DOHH2 (cell line): ENCODE results near the gene LRRC10.

Experiments used
- H3F3A ChIP-seq: fragments of 200-600 bp; sonication (generic), shearing (Covaris generic); 2 replicates; pipeline ENCODE4 v1.6.0; 2016; ENCODE audit warnings: antibody characterized with exemption, mild to moderate bottlenecking; ENCODE audit not compliant: control insufficient read depth, insufficient read depth
- H3K27ac ChIP-seq: fragments of 200-600 bp; sonication (generic); 2 replicates; pipeline ENCODE4 v1.5.1; 2014; ENCODE audit warnings: low read depth, mild to moderate bottlenecking, low read length, moderate library complexity
- H3K27me3 ChIP-seq: fragments of 200-600 bp; sonication (generic); 2 replicates; pipeline ENCODE4 v1.6.1; 2014; ENCODE audit warnings: mild to moderate bottlenecking, low read length, mixed read lengths; ENCODE audit not compliant: control insufficient read depth
- H3K36me3 ChIP-seq: fragments of 200-600 bp; sonication (generic); 2 replicates; pipeline ENCODE4 v1.6.1; 2014; ENCODE audit warnings: mild to moderate bottlenecking, low read length, moderate library complexity, mixed read lengths; ENCODE audit not compliant: control insufficient read depth
- H3K4me1 ChIP-seq: fragments of 200-600 bp; sonication (generic); 2 replicates; pipeline ENCODE4 v1.6.1; 2014; ENCODE audit warnings: mild to moderate bottlenecking, low read length, mixed read lengths; ENCODE audit not compliant: control insufficient read depth
- H3K4me2 ChIP-seq: fragments of 200-600 bp; sonication (generic); 2 replicates; pipeline ENCODE4 v1.6.0; 2014; ENCODE audit warnings: mild to moderate bottlenecking, low read length, moderate library complexity
- H3K4me3 ChIP-seq: fragments of 200-600 bp; sonication (generic); 2 replicates; pipeline ENCODE4 v1.5.1; 2014; ENCODE audit warnings: mild to moderate bottlenecking, low read length, mixed read lengths
- H3K79me2 ChIP-seq: fragments of 200-600 bp; sonication (generic); 2 replicates; pipeline ENCODE4 v1.6.1; 2014; ENCODE audit warnings: mild to moderate bottlenecking, low read length, mixed read lengths; ENCODE audit not compliant: control insufficient read depth
- H3K9me2 ChIP-seq: fragments of 200-600 bp; sonication (generic); replicated peaks from 2 replicates; pipeline ENCODE4 v1.6.1; 2014; ENCODE audit warnings: mild to moderate bottlenecking, low read length, mixed read lengths; ENCODE audit not compliant: control insufficient read depth
- H3K9me3 ChIP-seq: fragments of 200-600 bp; sonication (generic); 2 replicates; pipeline ENCODE4 v1.6.1; 2014; ENCODE audit warnings: antibody characterized with exemption, low read length, mixed read lengths; ENCODE audit not compliant: control insufficient read depth, insufficient read depth
- H4K20me1 ChIP-seq: fragments of 200-600 bp; sonication (generic); 2 replicates; pipeline ENCODE4 v1.6.0; 2014; ENCODE audit warnings: low read depth, mild to moderate bottlenecking, antibody characterized with exemption, low read length, moderate library complexity; ENCODE audit not compliant: control insufficient read depth, insufficient read depth
- EZH2phosphoT487 ChIP-seq: fragments of 200-600 bp; sonication (generic); IDR thresholded peaks from 2 replicates; pipeline ENCODE4 v1.6.1; 2017; ENCODE audit warnings: borderline replicate concordance, mild to moderate bottlenecking, antibody characterized with exemption, low read length, moderate library complexity, mixed read lengths
- TF ChIP-seq, protein P1 (sequence below): fragments of 200-600 bp; sonication (generic); IDR thresholded peaks from one replicate; pipeline ENCODE4 v1.5.1; 2014; ENCODE audit warnings: antibody characterized with exemption, mild to moderate bottlenecking, low read depth, low read length; ENCODE audit not compliant: poor library complexity, severe bottlenecking

The LRRC10 gene

DNA sequence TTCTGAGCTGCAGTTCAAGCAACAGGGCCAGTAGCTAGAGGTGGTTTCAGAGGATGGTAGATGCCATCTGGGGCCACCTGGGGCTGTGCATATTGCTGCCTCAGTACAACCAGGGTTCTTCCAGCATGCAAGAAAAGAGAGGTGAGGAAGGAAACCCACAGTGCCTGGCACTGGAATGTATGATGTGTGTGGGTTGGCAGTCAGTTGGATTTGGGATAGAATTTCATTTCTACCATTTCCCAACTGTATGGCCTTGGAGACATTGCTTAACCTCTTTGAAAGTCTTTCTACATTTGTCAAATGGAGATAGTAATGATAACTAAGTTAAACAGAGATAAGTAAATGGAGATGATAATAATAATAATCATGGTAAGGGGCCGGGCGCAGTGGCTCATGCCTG is 10.2 kb upstream of the LRRC10 start:
- Histone ChIP-seq H3F3A (no peaks in the 10 kb centered on the region), H3K27ac (no peak overlapping the region), H4K20me1 (no peaks in the 10 kb centered on the region), H3K27me3 (no peaks in the 10 kb centered on the region; the same call in 1 of the 2 replicates), H3K4me1 (no peaks in the 10 kb centered on the region), H3K4me3 (no peak overlapping the region), H3K4me2 (no peak overlapping the region), H3K9me2 (no peaks in the 10 kb centered on the region), H3K36me3 (no peaks in the 10 kb centered on the region), H3K9me3 (no peaks in the 10 kb centered on the region), H3K79me2 (no peaks in the 10 kb centered on the region)
- no peak for TF ChIP-seq EZH2phosphoT487
- TF ChIP-seq, protein P1, sequence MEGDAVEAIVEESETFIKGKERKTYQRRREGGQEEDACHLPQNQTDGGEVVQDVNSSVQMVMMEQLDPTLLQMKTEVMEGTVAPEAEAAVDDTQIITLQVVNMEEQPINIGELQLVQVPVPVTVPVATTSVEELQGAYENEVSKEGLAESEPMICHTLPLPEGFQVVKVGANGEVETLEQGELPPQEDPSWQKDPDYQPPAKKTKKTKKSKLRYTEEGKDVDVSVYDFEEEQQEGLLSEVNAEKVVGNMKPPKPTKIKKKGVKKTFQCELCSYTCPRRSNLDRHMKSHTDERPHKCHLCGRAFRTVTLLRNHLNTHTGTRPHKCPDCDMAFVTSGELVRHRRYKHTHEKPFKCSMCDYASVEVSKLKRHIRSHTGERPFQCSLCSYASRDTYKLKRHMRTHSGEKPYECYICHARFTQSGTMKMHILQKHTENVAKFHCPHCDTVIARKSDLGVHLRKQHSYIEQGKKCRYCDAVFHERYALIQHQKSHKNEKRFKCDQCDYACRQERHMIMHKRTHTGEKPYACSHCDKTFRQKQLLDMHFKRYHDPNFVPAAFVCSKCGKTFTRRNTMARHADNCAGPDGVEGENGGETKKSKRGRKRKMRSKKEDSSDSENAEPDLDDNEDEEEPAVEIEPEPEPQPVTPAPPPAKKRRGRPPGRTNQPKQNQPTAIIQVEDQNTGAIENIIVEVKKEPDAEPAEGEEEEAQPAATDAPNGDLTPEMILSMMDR = no peak

DNA sequence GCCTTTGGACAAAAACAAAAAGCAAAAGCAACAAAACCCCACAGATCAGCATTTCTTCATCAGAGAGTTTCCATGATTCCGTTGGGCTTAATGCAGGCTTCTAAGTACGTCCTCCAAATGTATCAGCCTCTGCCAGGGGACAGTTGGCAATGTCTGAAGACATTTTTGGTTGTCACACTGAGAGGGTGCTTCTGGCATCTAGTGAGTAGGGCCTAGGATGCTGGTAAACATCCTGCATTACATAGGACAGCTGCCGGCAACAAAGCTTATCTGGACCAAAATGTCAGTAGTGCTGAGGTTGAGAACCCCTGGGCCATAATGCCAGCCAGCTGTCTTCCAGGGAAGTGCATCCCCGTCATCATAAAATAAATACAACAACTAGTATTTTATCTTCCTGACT is 9.4 kb upstream of the LRRC10 start:
- H3K4me2 ChIP-seq = no peak overlapping the region
- TF ChIP-seq, protein P1 = no peak
- no peak for TF ChIP-seq EZH2phosphoT487
- no peaks in the 10 kb centered on the region for H3K79me2 ChIP-seq
- no peaks in the 10 kb centered on the region for H3F3A ChIP-seq
- H3K9me2 ChIP-seq = no peaks in the 10 kb centered on the region
- H4K20me1 ChIP-seq = no peaks in the 10 kb centered on the region
- H3K4me1 ChIP-seq = no peaks in the 10 kb centered on the region
- H3K27me3 ChIP-seq = no peaks in the 10 kb centered on the region; the same call in 1 of the 2 replicates
- no peaks in the 10 kb centered on the region for H3K9me3 ChIP-seq
- H3K27ac ChIP-seq = no peak overlapping the region
- H3K36me3 ChIP-seq = no peaks in the 10 kb centered on the region
- H3K4me3 ChIP-seq = no peak overlapping the region

DNA sequence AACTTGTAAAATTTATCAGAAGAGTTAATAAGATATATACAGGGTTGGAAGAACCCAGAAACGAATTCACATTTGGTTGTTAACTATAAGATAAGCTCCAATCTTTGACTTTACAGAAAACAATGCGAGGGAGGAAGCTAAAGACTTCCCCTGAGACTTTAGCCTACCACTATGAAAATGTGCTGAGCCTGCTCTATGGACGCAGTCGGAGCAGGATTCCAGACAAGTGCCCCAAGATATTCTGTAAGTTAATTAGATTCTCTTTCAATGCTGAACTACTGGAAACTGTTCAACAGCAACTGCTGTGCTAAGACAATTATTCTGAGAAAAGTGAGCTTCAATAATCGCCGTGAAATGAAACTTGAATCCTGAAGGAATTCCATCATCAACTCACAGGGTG is 8.3 kb upstream of the LRRC10 start:
- H3K27me3 ChIP-seq = no peaks in the 10 kb centered on the region; the same call in 1 of the 2 replicates
- H3K36me3 ChIP-seq = no peaks in the 10 kb centered on the region
- no peaks in the 10 kb centered on the region for H4K20me1 ChIP-seq
- H3K4me1 ChIP-seq = no peaks in the 10 kb centered on the region
- no peaks in the 10 kb centered on the region for H3K79me2 ChIP-seq
- H3K4me2 ChIP-seq = no peak overlapping the region
- no peaks in the 10 kb centered on the region for H3F3A ChIP-seq
- H3K9me3 ChIP-seq = no peaks in the 10 kb centered on the region
- TF ChIP-seq EZH2phosphoT487 = no peak
- TF ChIP-seq, protein P1 = no peak
- H3K27ac ChIP-seq = no peak overlapping the region
- no peaks in the 10 kb centered on the region for H3K9me2 ChIP-seq
- no peak overlapping the region for H3K4me3 ChIP-seq
